Memory B cell (primary cell): Measurements from ENCODE around the gene NOL7.

Experiments
- ATAC-seq: fragments of 150-1000 bp; cut with Tn5 transposase; 2 replicates; pipeline ENCODE4 v1.10.0; 2021; ENCODE audit warnings: low read depth, mild to moderate bottlenecking, moderate library complexity
- DNase-seq, 2 donors: peaks; one replicate each; pipeline ENCODE4 v3.0.0; 2022; ENCODE audit warnings: low spot score in 2 of 2
- H3K27ac Mint-ChIP-seq: one replicate; pipeline ENCODE4 v1.8.0; 2022; ENCODE audit warnings: mild to moderate bottlenecking, moderate library complexity, mixed read lengths
- H3K27me3 Mint-ChIP-seq: one replicate; pipeline ENCODE4 v1.8.0; 2022; ENCODE audit warnings: mixed read lengths
- H3K36me3 Mint-ChIP-seq: one replicate; pipeline ENCODE4 v1.8.0; 2022; ENCODE audit warnings: mild to moderate bottlenecking, mixed read lengths
- H3K4me1 Mint-ChIP-seq: one replicate; pipeline ENCODE4 v1.8.0; 2022; ENCODE audit warnings: mixed read lengths
- H3K4me3 Mint-ChIP-seq: one replicate; pipeline ENCODE4 v1.8.0; 2022; ENCODE audit warnings: mild to moderate bottlenecking, moderate library complexity, mixed read lengths
- H3K9me3 Mint-ChIP-seq: one replicate; pipeline ENCODE4 v1.8.0; 2022; ENCODE audit warnings: mixed read lengths

NOL7 gene

GRCh38 chr6:13614926-13615791, at the start of gene NOL7:
Gene NOL7 (plus strand): TSS chr6:13615335. CDS start chr6:13615359, 24 bp downstream.
- Mint-ChIP-seq H3K27me3 (no peaks in the 10 kb centered on the region), H3K9me3 (no peaks in the 10 kb centered on the region), H3K27ac (peak within 1 kb of the TSS; percentile 98), H3K4me1 (peaks cover 33% of the 10 kb centered on the region), H3K4me3 (peak within 1 kb of the TSS; percentile 93), H3K36me3 (peaks cover 9% of the 10 kb centered on the region)
- ATAC-seq (peak; percentile 89), DNase-seq (peak; percentile 98 to 99)

GRCh38 chr6:13565921-13566320, 49.2 kb upstream of the NOL7 start:
- no peak overlapping the region for H3K27ac Mint-ChIP-seq
- H3K4me3 Mint-ChIP-seq: no peak overlapping the region
- H3K9me3 Mint-ChIP-seq: no peaks in the 10 kb centered on the region
- ATAC-seq (no peak), DNase-seq (no peak)
- H3K36me3 Mint-ChIP-seq: no peaks in the 10 kb centered on the region
- H3K4me1 Mint-ChIP-seq: no peaks in the 10 kb centered on the region
- peaks cover 2% of the 10 kb centered on the region for H3K27me3 Mint-ChIP-seq

- DNase-seq (no peak), ATAC-seq (no peak)
- peaks cover 2% of the 10 kb centered on the region for H3K27me3 Mint-ChIP-seq
- H3K4me3 Mint-ChIP-seq: no peak overlapping the region
- H3K27ac Mint-ChIP-seq: no peak overlapping the region
- no peaks in the 10 kb centered on the region for H3K36me3 Mint-ChIP-seq
- no peaks in the 10 kb centered on the region for H3K4me1 Mint-ChIP-seq
- no peaks in the 10 kb centered on the region for H3K9me3 Mint-ChIP-seq
Measured at GRCh38 chr6:13566500-13566899, 48.6 kb upstream of the NOL7 start.

- no peak overlapping the region for H3K27ac Mint-ChIP-seq
- no peaks in the 10 kb centered on the region for H3K4me1 Mint-ChIP-seq
- DNase-seq (no peak), ATAC-seq (no peak)
- no peaks in the 10 kb centered on the region for H3K36me3 Mint-ChIP-seq
- H3K27me3 Mint-ChIP-seq: peaks cover 2% of the 10 kb centered on the region
- no peaks in the 10 kb centered on the region for H3K9me3 Mint-ChIP-seq
- no peak overlapping the region for H3K4me3 Mint-ChIP-seq
Measured at GRCh38 chr6:13568970-13569369, 46.2 kb upstream of the NOL7 start.

GRCh38 chr6:13572240-13572639, 42.9 kb upstream of the NOL7 start:
- no peak for DNase-seq
- peaks cover 10% of the 10 kb centered on the region for H3K4me1 Mint-ChIP-seq
- no peaks in the 10 kb centered on the region for H3K36me3 Mint-ChIP-seq
- H3K9me3 Mint-ChIP-seq: no peaks in the 10 kb centered on the region
- no peak overlapping the region for H3K27ac Mint-ChIP-seq
- H3K4me3 Mint-ChIP-seq: no peak overlapping the region
- peaks cover 2% of the 10 kb centered on the region for H3K27me3 Mint-ChIP-seq
- ATAC-seq: no peak

- Mint-ChIP-seq H3K4me1 (peaks cover 12% of the 10 kb centered on the region), H3K4me3 (peak overlapping the region; percentile 66), H3K27me3 (peaks cover 2% of the 10 kb centered on the region), H3K9me3 (peaks cover 3% of the 10 kb centered on the region), H3K36me3 (peaks cover 5% of the 10 kb centered on the region), H3K27ac (peak overlapping the region; percentile 89)
- ATAC-seq (no peak), DNase-seq (no peak)
Measured at GRCh38 chr6:13572951-13573654, 42.0 kb upstream of the NOL7 start.

- Mint-ChIP-seq H3K9me3 (peaks cover 3% of the 10 kb centered on the region), H3K27me3 (peaks cover under 1% of the 10 kb centered on the region), H3K36me3 (peaks cover 5% of the 10 kb centered on the region), H3K4me3 (peak overlapping the region; percentile 66), H3K27ac (peak overlapping the region; percentile 89), H3K4me1 (peaks cover 12% of the 10 kb centered on the region)
- ATAC-seq (no peak), DNase-seq (no peak)
Measured at GRCh38 chr6:13573669-13574110, 41.4 kb upstream of the NOL7 start.

- ATAC-seq: peak; percentile 82
- peaks cover 5% of the 10 kb centered on the region for H3K36me3 Mint-ChIP-seq
- H3K27me3 Mint-ChIP-seq: no peaks in the 10 kb centered on the region
- peaks cover 12% of the 10 kb centered on the region for H3K4me1 Mint-ChIP-seq
- H3K9me3 Mint-ChIP-seq: peaks cover 3% of the 10 kb centered on the region
- H3K27ac Mint-ChIP-seq: peak overlapping the region; percentile 89
- peak overlapping the region; percentile 85 for H3K4me3 Mint-ChIP-seq
- peak; percentile 92 to 93 for DNase-seq
Measured at GRCh38 chr6:13574149-13574570, 41.0 kb upstream of the NOL7 start.

- Mint-ChIP-seq H3K27ac (peak within 1 kb of the TSS; percentile 89), H3K9me3 (peaks cover 3% of the 10 kb centered on the region), H3K27me3 (no peaks in the 10 kb centered on the region), H3K4me3 (peak within 1 kb of the TSS; percentile 85), H3K4me1 (peaks cover 12% of the 10 kb centered on the region), H3K36me3 (peaks cover 5% of the 10 kb centered on the region)
- DNase-seq: peak; percentile 72
- peak; percentile 70 for ATAC-seq
Measured at GRCh38 chr6:13574571-13575376, 40.4 kb upstream of the NOL7 start, which contains the start of gene SIRT5. Gene SIRT5 (plus strand): TSS chr6:13574601. CDS start chr6:13584111, 9,510 bp downstream.

GRCh38 chr6:13575377-13575775, 39.8 kb upstream of the NOL7 start:
- Mint-ChIP-seq H3K4me3 (peak overlapping the region; percentile 85), H3K27me3 (no peaks in the 10 kb centered on the region), H3K36me3 (peaks cover 6% of the 10 kb centered on the region), H3K4me1 (peaks cover 12% of the 10 kb centered on the region), H3K9me3 (peaks cover 3% of the 10 kb centered on the region), H3K27ac (peak overlapping the region; percentile 89)
- ATAC-seq (no peak), DNase-seq (no peak)

- H3K27ac Mint-ChIP-seq: peak overlapping the region; percentile 89
- no peaks in the 10 kb centered on the region for H3K27me3 Mint-ChIP-seq
- peak overlapping the region; percentile 68 for H3K4me3 Mint-ChIP-seq
- peaks cover 3% of the 10 kb centered on the region for H3K9me3 Mint-ChIP-seq
- H3K36me3 Mint-ChIP-seq: peaks cover 10% of the 10 kb centered on the region
- H3K4me1 Mint-ChIP-seq: peaks cover 15% of the 10 kb centered on the region
- ATAC-seq: no peak
- DNase-seq: no peak
Measured at GRCh38 chr6:13576017-13576416, 39.1 kb upstream of the NOL7 start.

GRCh38 chr6:13577926-13578325, 37.2 kb upstream of the NOL7 start:
- Mint-ChIP-seq H3K27me3 (no peaks in the 10 kb centered on the region), H3K36me3 (peaks cover 16% of the 10 kb centered on the region), H3K9me3 (peaks cover 3% of the 10 kb centered on the region), H3K4me1 (peaks cover 15% of the 10 kb centered on the region), H3K27ac (no peak overlapping the region), H3K4me3 (no peak overlapping the region)
- no peak for ATAC-seq
- DNase-seq: no peak

GRCh38 chr6:13579911-13580310, 35.2 kb upstream of the NOL7 start:
- DNase-seq: no peak
- Mint-ChIP-seq H3K9me3 (peaks cover 3% of the 10 kb centered on the region), H3K4me1 (peaks cover 12% of the 10 kb centered on the region), H3K27me3 (no peaks in the 10 kb centered on the region), H3K36me3 (peaks cover 22% of the 10 kb centered on the region), H3K4me3 (no peak overlapping the region), H3K27ac (no peak overlapping the region)
- ATAC-seq: no peak
